SW 1271 (cell line): ENCODE measurements around the gene ZSCAN31.
A peak's percentile ranks its signal among the peaks of the same experiment; 100 is the strongest.

Experiments
- DNase-seq, 2 experiments: peaks; one replicate each; lab custom pipeline; 2025; lab: John Stamatoyannopoulos, UW

Gene ZSCAN31

DNA sequence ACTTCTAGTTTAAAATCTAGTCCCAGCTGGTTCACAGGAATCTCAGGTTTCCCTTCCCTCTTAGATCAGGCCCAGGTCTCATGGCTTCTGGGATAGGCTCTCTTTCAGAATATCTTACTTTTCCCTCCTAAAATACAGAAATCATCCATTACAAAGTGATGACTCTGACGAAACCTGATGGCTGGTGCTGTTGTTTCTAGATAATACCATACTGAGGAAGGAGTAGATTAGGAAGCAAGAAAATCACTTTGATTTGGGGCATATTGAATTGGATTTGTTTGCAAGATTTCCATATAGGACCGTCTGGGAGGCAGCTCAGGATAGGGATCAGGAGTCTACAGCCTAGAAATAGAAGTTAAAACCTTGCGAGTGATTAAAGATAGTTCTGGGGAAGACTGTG is 17.4 kb upstream of the ZSCAN31 start:
- no peak for DNase-seq

DNA sequence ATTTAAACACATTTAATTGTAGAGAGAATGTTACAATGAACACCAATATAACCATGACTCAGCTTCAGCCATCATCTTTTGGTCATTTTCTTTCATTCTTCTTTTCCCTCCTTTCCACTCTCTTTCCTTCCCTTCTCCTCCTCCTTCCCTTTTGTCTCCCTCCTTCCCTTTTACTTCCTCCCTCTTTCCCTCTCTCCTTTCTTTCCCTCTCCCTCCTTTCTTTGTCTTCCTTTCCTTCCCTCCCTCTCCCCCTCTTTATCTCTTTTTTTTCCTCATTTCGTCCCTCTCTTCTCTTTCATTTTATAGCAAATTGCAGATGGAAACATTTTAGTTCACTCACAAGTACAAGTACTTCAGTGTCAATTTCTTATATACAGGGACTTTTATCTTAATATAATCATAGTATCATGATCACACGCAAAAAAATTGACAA is 15.6 kb upstream of the ZSCAN31 start:
- no peak for DNase-seq

DNA sequence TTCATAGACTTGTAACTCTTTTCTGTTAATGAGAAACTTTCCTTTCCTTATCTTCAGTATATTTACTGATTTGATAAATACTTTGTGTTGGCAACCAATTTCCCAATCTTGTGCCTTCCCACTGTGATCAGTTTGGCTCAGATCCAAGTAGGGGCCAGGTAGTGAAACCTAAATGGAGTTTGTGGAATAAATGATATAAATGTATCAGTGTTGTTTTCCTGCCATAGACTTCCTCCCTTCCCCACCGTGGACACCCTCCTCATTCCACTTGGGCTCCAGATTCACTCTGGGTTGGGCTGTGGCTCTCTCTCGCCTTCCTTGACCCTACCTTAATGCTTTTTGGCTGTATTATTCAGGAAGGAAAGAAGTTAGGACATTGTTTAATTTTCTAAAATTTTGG is 15.1 kb upstream of the ZSCAN31 start:
- DNase-seq = no peak

DNA sequence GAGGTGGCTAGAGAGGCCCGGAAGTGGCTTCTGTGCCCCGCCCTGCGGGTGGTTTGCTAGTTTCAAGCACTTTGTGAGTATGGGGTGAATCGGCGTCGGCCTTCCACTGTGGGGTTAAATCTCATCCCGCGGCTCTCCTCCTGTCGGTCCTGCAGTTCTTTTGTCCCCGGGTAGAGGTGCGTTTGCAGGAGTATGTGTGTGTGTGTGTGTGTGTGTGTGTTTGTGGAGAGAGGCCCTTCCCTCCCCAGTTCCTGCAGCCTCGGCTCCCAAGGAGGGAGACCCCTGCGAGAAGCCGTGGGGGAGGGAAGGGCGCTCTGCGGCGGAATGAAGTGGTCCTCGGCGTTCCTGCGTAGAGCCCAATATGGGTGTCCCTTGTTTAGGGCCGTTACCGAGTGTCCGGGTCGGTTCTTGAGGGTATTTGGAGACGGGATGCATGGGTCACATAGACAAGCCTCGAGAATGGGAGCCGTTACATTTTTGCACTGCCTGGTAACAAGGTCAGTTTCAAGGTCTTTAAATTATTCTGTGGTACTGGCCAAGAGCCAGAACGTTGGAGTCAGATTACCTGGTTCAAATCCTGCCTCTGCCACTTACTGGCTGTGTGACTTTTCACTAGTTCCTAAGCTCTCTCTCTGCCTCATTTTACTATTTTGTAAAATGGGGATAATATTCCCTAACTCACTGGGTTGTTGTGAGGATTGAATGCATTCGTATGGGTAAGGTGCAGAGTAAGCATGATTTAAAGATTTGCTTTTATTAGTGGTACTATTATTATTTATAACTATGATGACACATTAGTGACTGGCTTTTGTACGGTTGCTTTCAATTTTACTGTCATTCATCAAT is 14.2 kb upstream of the ZSCAN31 start, which contains the start of gene ZKSCAN3:
ZKSCAN3 (plus strand) TSS at position 56 of the 846 bp plus-strand sequence. CDS start 9,640 bp downstream, outside the sequence.
- peak; percentile 68 to 83 for DNase-seq

DNA sequence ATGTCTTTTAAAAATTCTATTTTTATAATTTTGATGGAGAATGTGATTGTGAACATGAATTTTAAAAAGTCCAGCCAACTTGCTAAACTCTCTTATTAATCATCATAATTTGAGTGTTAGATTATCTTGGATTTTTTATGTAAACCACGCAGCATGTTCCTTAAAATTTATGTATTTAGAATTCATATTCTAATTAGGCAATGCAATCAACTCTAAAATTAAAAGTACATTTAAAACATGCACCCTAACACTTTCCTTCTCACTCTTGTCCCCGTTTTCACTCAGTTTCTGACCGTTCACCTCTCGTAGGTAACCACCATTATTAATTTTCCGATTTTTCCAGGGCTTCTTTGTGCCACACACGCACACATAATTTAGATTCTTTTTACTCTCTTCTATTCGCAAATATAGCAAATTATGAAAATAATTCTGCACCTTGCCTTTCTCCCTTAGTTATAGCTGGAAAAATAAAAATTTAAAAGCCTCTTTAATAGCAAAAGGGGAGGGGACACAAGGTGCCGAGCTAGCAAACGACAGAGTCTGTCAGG is 13.5 kb upstream of the ZSCAN31 start:
- DNase-seq = no peak

DNA sequence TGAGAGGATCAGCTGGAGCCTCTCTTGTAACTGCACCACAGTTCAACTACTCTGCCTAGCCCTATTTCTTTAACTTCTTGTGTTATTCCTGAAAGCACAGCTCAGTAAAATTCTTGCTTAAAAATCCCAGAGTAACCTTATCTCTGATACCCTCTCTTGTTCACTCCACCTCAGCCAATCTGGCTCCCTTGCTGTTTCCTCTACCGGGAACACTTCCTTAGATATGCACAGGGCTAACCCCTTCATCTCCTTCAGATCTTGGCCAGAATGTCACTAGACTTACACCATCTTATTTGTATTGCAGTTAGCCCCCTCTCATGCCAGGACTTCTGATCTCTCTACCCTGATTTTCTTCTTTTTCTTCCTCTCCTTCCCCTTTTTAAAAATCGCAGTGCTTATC is 11.2 kb upstream of the ZSCAN31 start:
- DNase-seq = no peak

DNA sequence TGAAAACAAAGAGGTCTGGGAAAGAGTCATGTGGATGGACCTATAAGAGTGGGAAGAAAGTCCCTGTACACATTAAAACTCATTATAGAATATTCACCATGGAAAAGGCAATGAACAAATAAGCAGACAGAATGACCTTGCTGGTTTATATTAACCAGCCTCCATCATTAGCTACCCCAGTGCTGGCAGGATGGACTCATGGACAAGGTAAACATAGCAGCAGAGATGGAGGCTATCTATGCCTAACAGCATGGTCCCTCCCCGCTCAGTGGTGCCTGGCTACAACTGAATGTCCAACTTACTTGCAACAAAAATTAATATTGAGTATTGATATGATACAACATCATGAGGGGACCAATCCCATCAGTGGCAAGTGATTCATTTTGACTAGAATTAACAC is 9.3 kb upstream of the ZSCAN31 start:
- DNase-seq = no peak

DNA sequence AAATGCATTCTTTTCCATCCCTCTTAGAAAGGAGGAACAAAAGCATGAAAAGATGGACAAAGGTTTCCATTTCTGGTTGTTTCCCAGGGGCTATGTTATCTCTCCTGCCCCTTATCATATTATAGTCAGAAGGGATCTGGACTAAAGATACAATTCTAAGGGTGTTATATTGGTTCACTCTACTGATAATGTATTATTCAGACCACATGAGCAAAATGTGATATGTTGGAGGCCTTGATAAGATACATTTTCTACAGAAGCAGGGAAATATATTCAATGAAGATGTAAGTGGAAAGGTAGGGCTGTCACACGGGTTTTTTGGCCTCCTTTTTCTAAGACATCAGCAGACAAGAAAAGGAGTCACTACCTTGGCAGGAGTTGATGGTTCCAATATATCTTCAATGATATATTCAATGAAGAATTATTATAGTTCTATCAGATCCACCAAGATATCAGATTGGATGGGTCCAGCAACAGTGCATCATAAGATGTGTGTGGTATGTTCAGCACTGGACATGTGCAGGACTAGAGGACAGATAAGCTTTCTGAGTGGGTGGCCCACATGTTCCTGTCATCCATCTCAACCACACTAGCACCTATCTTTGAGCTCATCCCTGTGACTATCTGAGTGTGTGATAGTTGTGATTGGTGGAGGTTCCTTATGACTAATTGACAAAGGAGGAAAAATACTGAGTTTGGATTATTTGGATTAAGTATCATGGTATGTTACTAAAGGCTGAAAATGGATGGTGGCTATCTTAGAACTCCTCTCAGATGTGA is 8.1 kb upstream of the ZSCAN31 start:
- DNase-seq = no peak

DNA sequence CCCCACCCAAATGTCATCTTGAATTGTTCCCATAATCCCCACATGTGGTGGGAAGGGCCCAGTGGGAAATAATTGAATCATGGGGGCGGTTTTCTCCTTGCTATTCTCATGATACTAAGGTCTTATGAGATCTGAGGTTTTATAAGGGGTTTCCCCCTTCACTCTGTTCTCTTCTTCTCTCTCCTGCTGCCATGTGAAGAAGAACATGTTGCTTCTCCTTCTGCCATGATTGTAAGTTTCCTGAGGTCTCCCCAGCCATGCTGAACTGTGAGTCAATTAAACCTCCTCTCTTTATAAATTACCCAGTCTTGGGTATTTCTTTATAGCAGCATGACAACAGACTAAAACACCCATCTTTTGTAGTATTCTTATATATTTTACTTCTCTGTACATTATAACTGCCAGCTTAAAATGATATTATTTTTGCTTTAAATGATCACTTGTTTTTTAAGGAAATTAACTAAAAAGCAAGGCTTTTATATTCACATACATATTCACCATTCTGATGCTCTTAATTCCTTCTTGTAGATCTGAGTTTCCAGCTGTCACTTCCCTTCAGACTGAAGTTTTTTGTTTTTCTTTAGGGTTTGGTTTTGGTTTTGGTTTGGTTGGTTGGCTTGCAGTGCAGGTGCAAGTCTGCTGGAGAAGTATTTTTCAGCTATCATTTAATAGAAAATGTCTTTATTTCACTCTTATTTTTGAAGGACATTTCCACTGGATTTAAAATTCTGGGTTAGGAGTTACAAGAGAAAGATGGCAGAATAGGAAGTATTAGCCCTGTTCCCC is 4.6 kb upstream of the ZSCAN31 start:
- no peak for DNase-seq

DNA sequence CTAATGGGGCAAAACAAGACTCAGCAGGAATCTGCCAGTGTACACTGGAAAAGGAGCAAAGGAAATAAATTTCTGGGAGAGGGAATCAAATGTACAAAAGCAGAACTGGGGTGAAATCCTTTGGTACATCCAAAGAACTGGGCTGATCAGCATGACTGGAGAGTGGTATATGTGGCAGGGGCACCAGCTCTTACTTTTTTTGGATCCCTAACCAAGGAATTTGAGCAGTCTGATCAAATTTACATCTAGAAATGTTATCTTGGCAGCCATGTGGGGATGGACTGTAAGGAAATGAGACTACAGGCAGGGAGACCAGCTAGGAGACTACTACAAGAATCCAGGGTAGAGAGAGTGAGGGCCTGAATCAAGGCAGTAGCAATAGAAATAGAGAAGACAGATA is 1.2 kb upstream of the ZSCAN31 start:
- DNase-seq = no peak

DNA sequence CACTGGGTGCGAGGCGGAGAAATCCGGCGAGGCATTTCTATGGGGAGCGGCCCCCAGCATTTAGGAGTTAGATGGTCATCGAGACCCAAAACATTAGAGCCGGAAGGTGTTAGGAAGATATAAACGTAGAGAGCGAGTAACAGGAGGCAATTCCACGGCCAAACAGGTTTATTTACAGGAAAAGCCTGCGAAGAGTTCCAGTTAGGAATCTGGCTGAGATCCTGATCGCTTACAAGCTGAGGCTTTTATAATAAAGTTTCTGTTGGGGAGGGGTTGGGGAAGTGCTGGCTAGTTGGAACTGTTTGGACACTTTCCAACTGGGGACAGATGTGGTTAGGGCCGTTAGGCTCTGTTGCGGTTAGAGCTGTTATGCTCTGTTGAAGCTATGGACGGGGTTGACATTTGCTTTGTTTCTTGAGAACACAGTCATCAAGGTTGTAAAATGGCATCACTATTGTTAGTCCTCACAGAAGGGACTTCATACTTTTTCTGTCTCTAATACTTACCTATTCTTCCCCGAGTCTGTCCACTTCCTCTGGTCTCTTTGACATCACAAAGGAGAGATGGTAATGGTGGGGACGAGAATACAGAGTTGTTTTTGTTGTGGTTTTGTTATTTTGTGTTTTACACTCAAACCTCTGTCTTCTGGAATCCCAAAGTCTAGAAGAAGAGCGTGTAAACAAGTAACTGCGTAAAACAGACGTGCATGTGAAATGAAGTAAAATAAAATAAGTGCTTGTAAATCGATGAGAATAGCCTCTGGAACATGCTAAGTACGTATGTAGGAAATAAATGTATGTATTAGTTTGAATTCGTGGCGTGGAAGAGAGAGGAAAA is 554 bp upstream of the ZSCAN31 start:
- DNase-seq = peak in 1 of 2 experiments; percentile 54

DNA sequence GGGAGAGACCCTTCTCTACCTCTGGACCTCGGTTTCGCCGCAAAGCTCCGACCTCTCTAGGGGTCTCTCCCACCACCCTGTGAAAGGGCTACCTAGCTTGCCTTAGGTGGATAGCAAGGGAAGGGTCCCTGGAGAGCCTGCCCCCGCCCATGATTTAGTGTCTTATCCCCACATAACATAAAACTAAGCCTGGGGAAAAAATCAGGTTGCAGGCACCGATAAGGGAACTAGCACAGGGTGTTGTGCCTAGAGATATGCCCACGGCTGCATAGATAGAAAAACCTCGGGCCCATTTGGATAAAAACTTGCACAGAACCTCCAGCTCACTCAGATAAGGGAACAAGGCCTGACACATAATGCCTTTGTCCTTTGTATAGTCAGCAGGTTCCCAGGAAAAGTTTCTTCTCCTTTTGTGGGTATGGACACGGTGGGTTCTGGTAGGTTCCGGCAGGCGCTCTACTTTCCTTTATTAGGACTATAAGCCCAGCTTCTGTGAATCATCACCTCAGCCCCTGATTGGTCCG is 846 bp downstream of the ZSCAN31 start:
- no peak for DNase-seq

DNA sequence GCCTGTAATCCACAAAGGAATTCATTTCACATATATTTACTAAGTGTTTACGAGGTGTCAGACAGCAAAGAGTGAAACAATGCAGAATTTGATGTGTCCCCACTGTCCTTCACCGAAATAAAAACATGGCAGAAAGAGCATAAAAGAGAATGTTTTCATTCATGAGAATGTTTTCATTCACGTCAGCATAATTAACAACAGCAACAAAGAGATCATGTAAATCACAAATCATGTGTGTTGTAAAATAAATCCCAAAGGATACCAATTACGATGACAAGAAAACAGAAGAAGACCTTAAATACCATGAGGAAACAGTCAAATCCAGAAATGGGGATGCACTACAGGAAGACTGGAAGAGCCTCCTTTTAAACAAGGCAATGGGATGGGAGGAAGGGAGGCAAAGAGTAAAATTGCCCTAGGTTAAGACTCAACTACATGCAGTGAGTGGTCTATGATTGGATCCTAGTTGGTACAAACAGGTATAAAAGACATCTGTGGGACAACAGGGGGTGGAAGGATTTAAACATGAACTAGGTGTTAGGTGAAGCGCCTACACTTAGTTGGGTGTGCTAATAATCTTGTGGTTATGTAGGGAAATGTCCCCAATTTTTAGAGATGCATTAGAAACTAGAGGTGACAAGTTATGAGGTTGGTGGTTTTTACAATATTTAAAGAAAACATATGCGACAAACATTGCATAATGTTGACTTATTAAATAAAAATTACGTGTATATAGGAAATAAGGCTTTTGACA is 1.5 kb downstream of the ZSCAN31 start:
- DNase-seq = no peak

DNA sequence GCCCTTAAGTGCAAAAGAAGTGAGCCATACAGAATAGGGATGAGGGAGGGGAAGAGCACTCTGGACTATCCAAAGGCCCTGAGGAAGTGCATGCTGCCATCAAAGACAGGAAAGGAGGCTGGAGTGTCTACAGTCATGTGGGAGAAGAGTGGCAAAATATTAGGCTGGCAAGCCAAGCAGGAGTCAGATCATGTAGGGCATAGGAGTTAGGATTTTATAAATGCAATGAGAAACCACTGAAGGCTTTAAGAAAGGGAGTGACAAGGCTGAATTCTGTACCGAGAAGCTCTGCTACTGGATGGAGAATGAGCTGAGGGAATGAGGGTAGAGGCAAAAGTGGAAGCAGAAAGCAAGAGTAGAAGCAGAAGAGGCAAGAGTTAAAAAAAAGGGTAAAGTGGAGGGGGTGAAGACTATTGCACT is 2.3 kb downstream of the ZSCAN31 start:
- no peak for DNase-seq

DNA sequence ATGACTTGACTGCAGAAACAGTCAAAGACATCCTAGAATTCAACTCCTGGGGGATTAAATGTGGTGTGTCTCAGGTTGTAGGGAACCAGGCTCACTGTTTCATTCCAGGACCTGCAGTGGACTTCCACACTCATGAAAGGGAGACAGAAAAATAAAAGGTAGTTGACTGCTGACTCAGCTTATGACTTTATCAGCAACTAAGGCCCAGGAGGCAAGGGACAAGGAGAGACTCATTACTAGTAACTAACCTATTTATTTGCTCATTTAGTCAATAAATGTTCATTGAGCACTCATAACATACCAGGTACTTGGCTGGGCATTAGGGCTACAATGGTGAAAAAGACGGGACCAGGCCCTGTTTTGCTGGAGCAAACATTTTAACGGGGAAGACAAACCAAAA is 2.9 kb downstream of the ZSCAN31 start:
- DNase-seq = no peak

DNA sequence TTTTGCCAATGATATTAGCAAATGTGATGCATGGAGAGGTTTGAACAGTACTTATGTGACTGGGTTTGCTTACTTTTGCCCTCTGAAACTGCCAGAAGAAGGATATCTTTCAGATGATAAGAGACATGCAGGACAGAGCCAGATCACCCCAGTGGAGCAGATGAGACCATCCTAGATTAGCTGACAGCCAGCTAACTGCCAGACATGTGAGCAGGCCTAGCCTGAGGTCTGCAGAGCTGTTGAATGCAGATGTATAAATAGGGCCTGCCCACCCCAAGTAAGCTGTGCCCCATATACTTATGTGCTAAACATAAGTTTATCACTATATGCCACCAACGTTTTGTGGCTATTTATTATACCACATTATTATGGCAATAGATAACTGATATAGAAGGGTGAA is 5.9 kb downstream of the ZSCAN31 start:
- no peak for DNase-seq

DNA sequence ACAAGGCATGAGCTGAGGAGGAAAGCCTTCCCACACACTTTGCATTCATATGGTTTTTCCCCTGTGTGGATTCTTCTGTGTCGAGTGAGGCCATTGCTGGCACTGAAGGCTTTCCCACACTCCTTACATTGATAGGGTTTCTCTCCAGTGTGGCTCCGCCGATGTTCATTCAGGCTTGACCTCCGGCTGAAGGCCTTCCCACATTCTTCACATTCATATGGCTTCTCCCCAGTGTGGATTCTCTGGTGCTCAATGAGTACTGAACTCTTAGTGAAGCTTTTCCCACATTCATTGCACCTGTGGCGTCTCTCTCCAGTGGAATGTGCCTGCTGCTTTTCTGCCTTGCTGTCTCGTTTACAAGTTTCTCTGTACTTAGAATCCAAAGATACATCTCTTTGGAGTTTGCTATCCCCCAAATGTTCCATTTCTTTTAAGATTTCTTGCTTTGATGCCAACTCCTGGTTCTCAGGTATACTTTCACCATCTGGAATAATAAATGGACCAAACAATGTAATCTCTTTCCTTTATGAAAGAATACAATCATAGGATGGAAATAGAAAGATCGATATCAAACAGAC is 9.5 kb downstream of the ZSCAN31 start:
- no peak for DNase-seq

DNA sequence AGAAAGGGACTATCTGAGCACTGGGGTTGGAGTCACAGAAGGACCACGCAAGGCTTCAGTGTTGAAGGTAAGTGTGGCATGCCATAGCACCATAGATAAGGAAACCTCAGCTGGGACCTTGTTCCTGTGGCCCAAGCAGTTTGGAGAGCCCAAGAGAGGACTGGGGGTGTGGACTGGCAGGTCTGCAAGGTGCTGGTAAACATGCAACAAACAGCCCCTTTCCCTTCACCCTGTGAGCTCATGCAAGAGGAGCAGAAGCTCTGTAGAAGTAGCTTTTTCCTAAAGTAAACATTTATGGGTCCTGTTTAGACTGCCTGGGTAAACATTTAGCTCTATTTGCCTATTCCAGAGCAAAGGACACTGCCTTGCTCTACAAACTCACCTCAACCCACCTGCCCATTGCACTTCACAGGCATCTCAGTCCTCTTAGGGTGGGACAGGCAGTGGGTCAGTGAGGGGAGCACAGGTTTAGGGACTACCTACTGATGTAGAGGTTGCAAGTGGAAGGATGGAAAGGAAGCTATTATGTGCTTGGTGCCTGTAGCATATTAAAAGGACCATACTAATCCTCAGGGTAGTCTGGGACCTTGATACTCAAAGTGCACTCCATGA is 12.0 kb downstream of the ZSCAN31 start:
- no peak for DNase-seq

DNA sequence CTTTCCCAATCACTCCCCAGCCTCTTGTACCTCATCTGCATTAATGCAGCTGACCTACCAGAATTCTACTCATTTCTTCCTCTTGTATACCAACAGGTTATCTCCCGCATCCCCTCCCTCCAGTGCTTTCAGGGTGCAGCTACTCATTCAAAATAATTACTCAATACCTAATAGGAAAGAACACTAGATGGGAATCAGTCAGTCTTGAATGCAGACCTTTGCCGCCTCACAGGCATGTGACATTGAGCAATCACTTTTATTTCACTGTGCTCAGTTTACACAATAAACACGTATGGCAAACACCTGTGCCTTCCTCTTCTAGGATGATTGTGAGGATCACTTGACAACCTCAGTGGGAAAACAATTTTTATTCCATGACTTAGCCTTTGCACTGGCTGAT is 13.3 kb downstream of the ZSCAN31 start:
- DNase-seq = no peak
